IMR-90 (cell line): ENCODE measurements around the gene MORN4. TPM values are rescaled to one million over a fixed set of nuclear protein-coding genes. Genes with fewer than 3 reads are reported as not detected.

Source experiments
- ATAC-seq: fragments of 200-7000 bp; cut with Tn5 transposase; 2 replicates; pipeline ENCODE4 v1.9.1; 2020; ENCODE audit warnings: low read depth, mild to moderate bottlenecking, moderate library complexity
- BruUV-seq: library from RNA; stranded (reverse); fragments of 400-500 nt; replicated peaks from 2 replicates; lab custom pipeline; 2021; lab: Mats Ljungman, UMichigan
- CTCF ChIA-PET: fragments of 300-600 bp; formaldehyde crosslinking; extraction: SDS; loops from one replicate; lab custom pipeline; 2021; ENCODE audit warnings: antibody characterized with exemption; lab: Yijun Ruan, JAX
- POLR2A ChIA-PET: fragments of 300-600 bp; sonication (Branson Sonifier 250); formaldehyde crosslinking; loops from one replicate; lab custom pipeline; 2022; ENCODE audit warnings: antibody characterized with exemption; ENCODE audit not compliant: unreplicated experiment; lab: Charles Lee
- DNase-seq: peaks from one replicate; pipeline ENCODE4 v3.0.0; 2013
- H2AFZ ChIP-seq: replicated peaks from 2 replicates; pipeline ENCODE3; 2013; ENCODE audit warnings: low read length, mild to moderate bottlenecking; ENCODE audit not compliant: poor library complexity
- H2AK5ac ChIP-seq: 2 replicates; pipeline ENCODE4 v1.6.1; 2013; ENCODE audit warnings: low read depth, low read length, inconsistent platforms
- H2AK9ac ChIP-seq: replicated peaks from 2 replicates; pipeline ENCODE3; 2013; ENCODE audit warnings: mild to moderate bottlenecking, low read depth, low read length, moderate library complexity; ENCODE audit not compliant: poor library complexity
- H2BK120ac ChIP-seq: 2 replicates; pipeline ENCODE4 v1.6.1; 2013; ENCODE audit warnings: low read depth, low read length, inconsistent platforms
- H2BK15ac ChIP-seq: 3 replicates; pipeline ENCODE4 v1.6.1; 2013; ENCODE audit warnings: low read depth, low read length, inconsistent platforms
- H2BK20ac ChIP-seq: 2 replicates; pipeline ENCODE4 v1.6.1; 2013; ENCODE audit warnings: low read depth, mild to moderate bottlenecking, inconsistent platforms, low read length, moderate library complexity
- H2BK5ac ChIP-seq: 2 replicates; pipeline ENCODE4 v1.6.1; 2013; ENCODE audit warnings: mild to moderate bottlenecking, low read depth, low read length, inconsistent platforms; ENCODE audit not compliant: poor library complexity, severe bottlenecking
- H3K14ac ChIP-seq: replicated peaks from 2 replicates; pipeline ENCODE4 v1.6.1; 2013; ENCODE audit warnings: low read depth, low read length, inconsistent platforms
- H3K18ac ChIP-seq: 2 replicates; pipeline ENCODE4 v1.6.1; 2013; ENCODE audit warnings: low read depth, low read length, control low read depth
- H3K23ac ChIP-seq: 2 replicates; pipeline ENCODE4 v1.6.1; 2013; ENCODE audit warnings: low read depth, low read length, inconsistent platforms
- H3K27ac ChIP-seq: 2 replicates; pipeline ENCODE4 v1.5.1; 2013; ENCODE audit warnings: mild to moderate bottlenecking, control low read depth, low read length; ENCODE audit not compliant: insufficient read depth
- H3K27me3 ChIP-seq: 2 replicates; pipeline ENCODE4 v1.6.1; 2013; ENCODE audit warnings: low read length; ENCODE audit not compliant: control insufficient read depth, insufficient read depth
- H3K36me3 ChIP-seq: 2 replicates; pipeline ENCODE4 v1.6.1; 2013; ENCODE audit warnings: low read length, mixed read lengths; ENCODE audit not compliant: control insufficient read depth, insufficient read depth
- H3K4ac ChIP-seq: 2 replicates; pipeline ENCODE4 v1.6.1; 2013; ENCODE audit warnings: low read depth, low read length, inconsistent platforms
- H3K4me1 ChIP-seq: 2 replicates; pipeline ENCODE4 v1.6.1; 2013; ENCODE audit warnings: low read length, mixed read lengths; ENCODE audit not compliant: control insufficient read depth, insufficient read depth
- H3K4me2 ChIP-seq: 2 replicates; pipeline ENCODE4 v1.6.1; 2013; ENCODE audit warnings: low read depth, mild to moderate bottlenecking, control low read depth, low read length, moderate library complexity
- H3K4me3 ChIP-seq: 2 replicates; pipeline ENCODE4 v1.5.1; 2013; ENCODE audit warnings: low read depth, mild to moderate bottlenecking, control low read depth, low read length, moderate library complexity; ENCODE audit not compliant: insufficient read depth
- H3K56ac ChIP-seq: 2 replicates; pipeline ENCODE4 v1.6.1; 2013; ENCODE audit warnings: low read length, inconsistent platforms; ENCODE audit not compliant: insufficient read depth; ENCODE audit errors: extremely low read depth
- H3K79me1 ChIP-seq, 2 experiments: 2 replicates each; pipeline ENCODE4 v1.6.1; 2013; ENCODE audit warnings: low read length in 2 of 2, inconsistent platforms in 1 of 2, low read depth in 1 of 2
- H3K9ac ChIP-seq: 2 replicates; pipeline ENCODE4 v1.6.1; 2013; ENCODE audit warnings: low read depth, low read length, control low read depth
- H3K9me1 ChIP-seq: 2 replicates; pipeline ENCODE4 v1.6.1; 2013; ENCODE audit warnings: low read length, inconsistent platforms; ENCODE audit not compliant: insufficient read depth
- H3K9me3 ChIP-seq: 2 replicates; pipeline ENCODE4 v1.6.1; 2013; ENCODE audit warnings: low read length; ENCODE audit not compliant: control insufficient read depth, insufficient read depth
- H4K20me1 ChIP-seq: 2 replicates; pipeline ENCODE4 v1.6.1; 2013; ENCODE audit warnings: low read length, inconsistent platforms; ENCODE audit not compliant: insufficient read depth
- H4K5ac ChIP-seq: 2 replicates; pipeline ENCODE4 v1.6.1; 2013; ENCODE audit warnings: mild to moderate bottlenecking, low read depth, low read length, control low read depth
- H4K8ac ChIP-seq, 2 experiments: 2 replicates each; pipeline ENCODE4 v1.6.1; 2013; ENCODE audit warnings: low read depth in 2 of 2, low read length in 2 of 2, control low read depth in 1 of 2, inconsistent platforms in 1 of 2
- H4K91ac ChIP-seq: 2 replicates; pipeline ENCODE4 v1.6.1; 2013; ENCODE audit warnings: low read depth, low read length, inconsistent platforms; ENCODE audit not compliant: insufficient read depth
- BHLHE40 ChIP-seq: fragments of 150-350 bp; IDR thresholded peaks from 2 replicates; pipeline ENCODE4 v1.6.1; 2016; ENCODE audit warnings: mild to moderate bottlenecking, low read depth, low read length
- CTCF ChIP-seq: conservative IDR thresholded peaks from 2 replicates; pipeline ENCODE4 v1.5.1; 2012; ENCODE audit warnings: mild to moderate bottlenecking, low read depth, low read length, improper control_type of control experiment
- MXI1 ChIP-seq: IDR thresholded peaks from 2 replicates; pipeline ENCODE4 v1.6.1; 2012; ENCODE audit warnings: low read depth, mild to moderate bottlenecking, low read length, moderate library complexity, borderline replicate concordance
- RFX5 ChIP-seq: IDR thresholded peaks from 2 replicates; pipeline ENCODE4 v1.8.0; 2012; ENCODE audit warnings: low read depth, mild to moderate bottlenecking, low read length, moderate library complexity
- SMC3 ChIP-seq: fragments of 150-350 bp; IDR thresholded peaks from 2 replicates; pipeline ENCODE4 v1.6.1; 2016; ENCODE audit warnings: low read depth, mild to moderate bottlenecking, antibody characterized with exemption, low read length, moderate library complexity
- WGBS, 2 experiments: methylation state at CpG; one replicate each; pipeline versions ENCODE4 v1.1.5 to v1.1.7; 2013; ENCODE audit warnings: missing lambda C conversion rate in 2 of 2; ENCODE audit not compliant: insufficient read length in 1 of 2; ENCODE audit errors: extremely low coverage in 2 of 2; 5-methylcytosine and 5-hydroxymethylcytosine counted together
- dilution Hi-C: fragments of 300-500 bp; cut with HindIII; formaldehyde crosslinking; loops from one replicate; pipeline ENCODE4 v1.14.3; 2018; ENCODE audit warnings: low sequenced_read_pairs; ENCODE audit not compliant: unreplicated experiment
- in situ Hi-C: fragments of 300-500 bp; cut with MboI; formaldehyde crosslinking; loops from 3 replicates; pipeline ENCODE4 v1.14.3; 2019; ENCODE audit warnings: low sequenced_read_pairs, inconsistent platforms, mixed read lengths
- intact Hi-C: fragments of 100-400 bp; cut with micrococcal nuclease; formaldehyde crosslinking; loops from 2 replicates; pipeline ENCODE4 v1.10.0; 2022
- polyA plus RNA-seq, 3 experiments: library from polyadenylated mRNA; depleted of rRNA; stranded (reverse); fragments of >200 nt; gene quantifications; 2 replicates each; pipeline ENCODE4 v1.2.3, GENCODE V29; 2012; ENCODE audit warnings: low replicate concordance in 1 of 3
- total RNA-seq: library from RNA; depleted of rRNA; stranded (reverse); fragments of >200 nt; gene quantifications from 2 replicates; pipeline ENCODE4 v1.2.3, GENCODE V29; 2012

The MORN4 gene
- total and polyA plus RNA-seq, 2 of the 4 experiments (the other 2 are of a cell fraction), result 3.2 to 8.4 TPM

GRCh38 chr10:97643441-97643985 is 10.2 kb upstream of the MORN4 start:
- Histone ChIP-seq H4K20me1 (peaks cover 14% of the 10 kb centered on the region; the same call in 1 of the 2 replicates), H2BK20ac (no peak overlapping the region), H2AK5ac (no peak overlapping the region), H3K23ac (no peak overlapping the region; the same call in 1 of the 2 replicates), H3K27ac (no peak overlapping the region), H3K79me1 (peaks cover 14 to 53% of the 10 kb centered on the region in 2 experiments), H3K27me3 (no peaks in the 10 kb centered on the region), H4K5ac (no peak overlapping the region), H3K36me3 (peaks cover 12% of the 10 kb centered on the region), H3K4me3 (no peak overlapping the region), H3K18ac (no peak overlapping the region), H3K4me1 (peaks cover 5% of the 10 kb centered on the region), H2BK120ac (no peak overlapping the region), H2AFZ (no peak overlapping the region), H3K4me2 (no peak overlapping the region), H3K56ac (no peak overlapping the region), H4K91ac (no peak overlapping the region), H3K9me1 (peaks cover 10% of the 10 kb centered on the region), H3K4ac (no peak overlapping the region), H2BK5ac (no peak overlapping the region), H4K8ac (no peak overlapping the region), H3K9me3 (no peaks in the 10 kb centered on the region), H3K9ac (no peak overlapping the region), H2AK9ac (no peak overlapping the region), H3K14ac (no peak overlapping the region), H2BK15ac (no peak overlapping the region)
- intact Hi-C loops, result loop anchor here (5.0 kb wide), 1 partner anchor 146 kb away; the partner anchor contains the start of genes MMS19 and UBTD1
- WGBS, 2 experiments, result 100% methylated on average over 1 of the region's 4 CpGs; no CpG with 5 or more reads in 1 of the 2 experiments
- in situ Hi-C loops, result no loop called here
- ChIA-PET CTCF (no interaction called here), POLR2A (no interaction called here)
- ATAC-seq (no peak), DNase-seq (no peak)
- BruUV-seq, result TSS peak; percentile 20
- dilution Hi-C loops, result no loop called here
- no peak for TF ChIP-seq MXI1
- no peak for TF ChIP-seq CTCF
- TF ChIP-seq RFX5, result no peak
- no peak for TF ChIP-seq BHLHE40
- TF ChIP-seq SMC3, result no peak
